Superior temporal gyrus (tissue), 1 donor: ENCODE data around the gene CSTB.
"Not testable (repeated sequence)": the region's sequence is repeated elsewhere in the genome, so short reads cannot be mapped to it uniquely, and the experiment has no call there.

Source experiments
- DNase-seq: peaks from one replicate; pipeline ENCODE4 v3.0.0-alpha.2; 2016; ENCODE audit errors: extremely low spot score

The CSTB gene, protein sequence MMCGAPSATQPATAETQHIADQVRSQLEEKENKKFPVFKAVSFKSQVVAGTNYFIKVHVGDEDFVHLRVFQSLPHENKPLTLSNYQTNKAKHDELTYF

DNA sequence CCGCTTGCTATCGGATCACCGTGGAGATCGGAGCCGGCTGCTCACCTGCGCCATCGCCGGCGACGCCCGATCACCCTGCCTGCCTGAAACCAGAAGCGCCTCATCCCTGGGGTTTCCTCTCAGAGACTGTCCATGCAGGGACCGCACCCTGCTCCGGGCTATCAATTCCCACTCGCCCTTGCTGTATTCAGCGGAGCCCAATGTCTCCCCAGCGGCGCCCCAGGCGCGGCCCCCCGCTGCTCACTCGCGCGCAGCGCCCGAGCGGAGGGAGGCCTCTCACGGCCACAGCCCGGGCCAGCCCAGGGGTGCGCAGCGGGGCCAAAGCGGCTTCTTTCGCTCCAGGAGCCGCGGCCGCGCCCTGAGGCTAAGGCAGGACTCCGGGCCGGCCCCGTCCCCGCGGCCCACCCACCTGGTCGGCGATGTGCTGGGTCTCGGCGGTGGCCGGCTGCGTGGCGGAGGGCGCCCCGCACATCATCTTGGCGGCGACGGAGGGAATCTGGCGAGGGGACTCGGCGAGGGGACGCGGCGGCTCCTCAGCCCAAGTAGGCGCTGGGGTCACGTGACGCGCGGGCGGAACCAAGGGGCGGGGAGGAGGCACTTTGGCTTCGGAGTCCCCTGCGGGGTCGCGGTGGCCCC is at the start of gene CSTB:
TSS of gene CSTB (minus strand) at position 514 of the 636 bp plus-strand sequence. CDS start at position 475, 39 bp downstream.
- peak; percentile 79 for DNase-seq

DNA sequence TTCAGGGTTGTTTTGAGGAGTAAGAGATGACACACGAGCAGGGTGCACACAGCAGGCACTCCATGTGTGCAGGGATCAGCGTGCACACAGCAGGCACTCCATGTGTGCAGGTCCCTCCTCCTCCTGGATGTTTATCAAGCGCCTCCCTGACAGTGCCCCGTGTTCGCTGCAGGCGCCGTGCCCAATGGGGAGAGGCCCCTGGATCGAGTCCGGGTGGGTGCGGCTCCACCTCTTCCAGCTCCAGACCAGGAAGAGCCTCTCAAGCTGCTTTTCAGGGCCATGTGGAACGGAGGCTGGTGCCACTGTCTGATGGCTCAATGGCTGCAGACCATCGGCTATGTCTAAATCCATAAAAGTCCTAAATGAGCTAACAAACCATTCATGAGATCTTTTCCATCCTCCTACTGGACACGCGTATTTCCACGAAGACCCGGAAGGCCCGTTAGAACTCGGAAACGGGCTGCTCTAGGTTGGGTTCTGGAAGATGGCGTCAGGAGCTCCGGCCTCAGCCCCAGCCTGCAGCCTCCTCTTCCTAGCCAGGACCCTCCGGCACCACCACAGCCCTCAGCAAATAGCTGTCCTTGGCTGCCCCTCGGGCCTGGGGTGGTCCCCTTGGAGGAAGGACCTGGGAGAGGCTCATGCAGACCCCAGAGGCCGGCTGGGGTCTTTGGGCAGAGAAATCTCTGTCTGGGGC is 49.3 kb upstream of the CSTB start:
- no peak for DNase-seq

DNA sequence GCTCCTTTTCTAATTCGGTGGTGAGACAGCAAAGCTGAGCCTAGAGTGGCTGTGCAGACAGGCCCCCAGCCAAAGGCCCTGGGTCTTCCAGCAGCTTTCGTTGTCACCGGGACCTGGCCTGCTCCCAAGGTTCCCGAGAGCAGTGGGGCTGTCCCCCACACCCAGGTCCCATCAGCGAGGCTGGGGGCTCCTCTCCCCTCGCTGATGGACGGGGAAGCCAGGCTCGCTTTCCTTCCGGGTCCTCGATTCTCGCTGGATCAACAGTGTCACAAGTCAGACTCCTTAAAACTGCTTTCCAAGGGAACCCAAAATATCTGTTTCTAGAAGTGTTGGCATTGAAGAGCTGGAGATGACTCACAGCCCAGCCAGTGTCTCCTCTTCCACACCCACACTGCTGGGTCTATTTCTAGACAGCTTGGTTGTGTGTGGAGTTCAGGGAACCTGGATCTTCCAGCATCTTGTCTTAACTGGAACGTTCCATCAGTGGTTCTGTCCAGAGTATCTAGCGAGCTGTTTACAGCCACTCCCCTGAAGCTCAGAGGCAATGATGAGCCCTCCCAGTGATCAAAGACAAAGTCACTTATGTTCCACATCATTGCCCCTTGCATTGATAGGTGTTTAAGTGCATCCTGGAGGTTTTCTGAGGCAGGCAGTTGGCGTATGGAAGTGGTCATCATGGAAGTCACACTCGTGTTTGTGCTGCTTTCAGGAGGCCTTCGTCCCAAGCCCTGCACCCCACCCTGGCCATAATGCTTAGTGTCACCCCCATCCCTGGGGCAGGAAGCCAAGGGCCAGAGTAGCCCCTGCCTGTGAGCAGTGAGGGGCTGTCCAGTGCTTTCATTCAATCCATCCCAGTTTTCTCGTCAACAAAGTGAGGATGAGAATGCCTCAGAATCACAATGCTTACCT is 48.5 kb upstream of the CSTB start:
- DNase-seq = peak; percentile 71

DNA sequence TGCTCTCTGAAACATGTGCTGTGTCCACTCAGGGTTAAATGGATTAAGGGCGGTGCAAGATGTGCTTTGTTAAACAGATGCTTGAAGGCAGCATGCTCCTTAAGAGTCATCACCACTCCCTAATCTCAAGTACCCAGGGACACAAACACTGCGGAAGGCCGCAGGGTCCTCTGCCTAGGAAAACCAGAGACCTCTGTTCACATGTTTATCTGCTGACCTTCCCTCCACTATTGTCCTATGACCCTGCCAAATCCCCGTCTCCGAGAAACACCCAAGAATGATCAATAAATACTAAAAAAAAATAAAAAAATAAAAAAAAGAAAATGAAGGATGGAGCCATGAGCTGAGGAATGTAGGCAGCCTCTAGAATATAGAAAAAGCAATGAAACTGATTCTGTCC is 46.6 kb upstream of the CSTB start:
- DNase-seq = not testable (repeated sequence)

DNA sequence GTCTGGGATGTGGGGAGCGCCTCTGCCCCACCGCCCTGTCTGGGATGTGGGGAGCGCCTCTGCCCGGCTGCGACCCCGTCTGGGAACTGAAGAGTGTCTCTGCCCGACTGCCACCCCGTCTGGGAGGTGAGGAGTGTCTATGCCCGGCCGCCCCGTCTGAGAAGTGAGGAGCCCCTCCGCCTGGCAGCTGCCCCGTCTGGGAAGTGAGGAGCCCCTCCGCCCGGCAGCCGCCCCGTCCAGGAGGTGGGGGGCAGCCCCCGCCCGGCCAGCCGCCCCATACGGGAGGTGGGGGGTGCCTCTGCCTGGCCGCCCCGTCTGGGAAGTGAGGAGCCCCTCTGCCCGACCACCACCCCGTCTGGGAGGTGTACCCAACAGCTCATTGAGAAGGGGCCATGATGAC is 46.1 kb upstream of the CSTB start:
- DNase-seq = not testable (repeated sequence)

DNA sequence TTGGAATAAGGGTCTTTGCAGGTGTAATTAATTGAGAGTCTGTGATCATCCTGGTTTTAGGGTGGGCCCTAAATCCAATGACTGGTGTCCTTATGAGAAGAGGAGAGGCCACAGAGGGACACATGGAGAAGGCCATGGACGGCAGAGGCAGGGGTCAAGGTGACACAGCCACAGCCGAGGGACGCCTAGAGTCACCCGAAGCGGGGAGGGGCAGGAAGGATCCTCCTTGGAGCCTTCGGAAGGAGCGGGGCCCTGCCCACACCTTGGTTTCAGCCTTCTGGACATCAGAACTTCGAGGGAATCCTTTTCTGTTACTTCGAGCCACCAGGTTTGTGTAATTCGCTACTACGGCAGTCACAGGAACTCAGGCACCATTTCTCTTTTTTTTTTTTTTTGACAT is 44.4 kb upstream of the CSTB start:
- DNase-seq = no peak

DNA sequence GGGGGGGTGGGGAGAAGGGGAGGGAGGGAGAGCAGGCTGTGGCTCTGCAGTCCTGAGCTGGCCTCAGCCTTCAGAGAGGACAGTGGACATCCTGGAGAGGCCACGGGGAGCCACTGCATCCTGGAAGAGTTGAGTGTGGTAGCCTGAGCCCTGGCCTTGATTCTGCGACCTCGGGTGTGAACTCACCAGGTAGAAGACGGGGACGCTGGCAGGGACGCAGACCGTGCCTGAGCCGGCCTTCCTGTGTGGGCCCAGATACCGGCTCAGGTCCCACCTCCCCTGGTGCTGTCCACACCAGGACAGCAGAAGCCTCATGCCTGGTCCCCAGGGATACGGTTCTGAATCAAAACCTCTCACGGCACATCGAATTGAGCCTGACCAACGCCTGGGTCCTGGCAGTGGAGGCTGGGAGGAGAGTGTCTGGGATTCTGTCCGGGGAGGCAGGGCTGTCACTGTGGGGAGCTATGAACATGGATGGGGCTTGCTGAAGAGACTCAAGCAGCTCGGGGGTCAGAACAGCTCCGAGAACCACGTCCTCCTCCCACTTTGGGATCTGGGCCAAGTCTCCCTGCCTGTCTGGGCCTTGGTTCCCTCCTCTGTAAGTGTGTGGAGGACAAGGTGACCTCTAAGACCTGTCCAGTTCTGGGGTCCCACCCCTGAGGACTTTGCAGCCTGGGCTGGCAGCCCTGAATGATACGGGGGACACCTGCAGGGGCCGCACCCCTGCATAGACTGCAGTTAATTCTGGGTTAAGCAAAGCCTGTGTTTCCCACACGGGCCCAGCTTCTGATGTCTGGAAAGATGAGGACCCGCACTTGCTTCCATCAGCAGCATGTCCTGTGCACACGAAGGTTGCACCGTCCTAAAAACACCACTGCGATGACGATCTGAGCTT is 43.6 kb upstream of the CSTB start:
- DNase-seq = no peak

DNA sequence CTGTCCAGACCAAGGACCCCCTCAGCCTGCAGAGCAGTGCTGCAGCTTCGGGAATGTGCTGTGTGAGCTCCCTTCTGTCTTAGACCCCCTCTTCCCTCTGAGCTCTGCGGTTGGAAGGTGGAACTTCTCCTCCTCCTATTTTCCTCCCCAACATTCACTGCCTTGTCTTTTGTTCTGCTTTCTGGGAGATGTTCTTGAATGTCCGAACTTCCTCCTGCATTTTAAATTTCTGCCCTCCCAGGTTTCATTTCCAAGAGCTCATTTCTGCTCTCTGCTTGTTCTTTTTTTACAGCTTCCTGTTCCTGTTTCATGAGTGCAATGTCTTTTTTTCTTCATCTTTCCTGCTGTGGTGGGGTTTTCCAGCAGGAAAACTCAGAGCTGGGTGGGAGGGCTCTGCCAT is 42.6 kb upstream of the CSTB start:
- no peak for DNase-seq

DNA sequence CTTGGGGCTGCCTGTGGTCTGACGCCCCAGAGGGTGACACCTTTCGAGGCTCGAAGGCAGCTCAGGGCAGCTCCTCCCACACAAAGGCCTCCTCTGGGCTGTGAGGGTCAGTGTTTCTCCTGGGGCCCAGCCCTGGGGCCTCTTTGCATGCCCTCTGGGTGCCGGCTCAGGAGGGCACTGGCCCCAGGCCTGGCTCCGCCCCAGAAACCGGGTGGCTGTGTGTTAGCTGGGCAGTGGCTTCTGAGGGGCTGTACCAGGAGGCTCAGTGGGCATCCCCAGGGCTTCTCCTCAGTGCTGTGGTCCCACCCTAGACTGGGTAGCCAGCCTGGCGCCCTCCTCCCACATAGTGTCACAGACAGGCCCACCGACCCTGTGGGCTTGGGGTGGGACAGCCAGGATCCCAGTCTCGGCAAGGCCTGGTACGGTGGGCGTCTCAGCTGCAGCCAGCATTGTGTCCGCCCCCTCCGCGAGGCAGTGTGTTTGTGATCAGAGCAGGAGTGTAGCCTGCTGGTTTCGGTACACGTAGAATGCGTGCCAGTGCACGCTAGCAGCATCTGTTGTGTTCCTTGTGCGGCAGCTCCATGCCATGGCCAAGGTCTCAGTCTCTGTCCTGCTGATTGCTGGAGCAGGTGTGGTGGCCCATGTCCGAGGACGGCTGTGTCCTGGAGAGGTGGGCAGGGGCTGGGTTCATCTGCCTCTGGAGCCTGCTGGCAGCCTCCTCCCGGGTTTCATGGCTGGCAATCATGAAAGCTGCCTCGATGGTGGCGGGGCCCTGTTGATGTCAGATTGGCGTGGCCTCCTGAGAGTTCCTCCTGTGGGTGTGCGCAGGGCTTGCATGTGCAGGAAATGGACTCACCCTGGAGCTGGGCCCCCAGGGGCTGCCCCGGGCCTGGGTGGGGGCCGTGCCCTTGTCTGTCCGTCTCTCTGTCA is 41.3 kb upstream of the CSTB start:
- DNase-seq = no peak

DNA sequence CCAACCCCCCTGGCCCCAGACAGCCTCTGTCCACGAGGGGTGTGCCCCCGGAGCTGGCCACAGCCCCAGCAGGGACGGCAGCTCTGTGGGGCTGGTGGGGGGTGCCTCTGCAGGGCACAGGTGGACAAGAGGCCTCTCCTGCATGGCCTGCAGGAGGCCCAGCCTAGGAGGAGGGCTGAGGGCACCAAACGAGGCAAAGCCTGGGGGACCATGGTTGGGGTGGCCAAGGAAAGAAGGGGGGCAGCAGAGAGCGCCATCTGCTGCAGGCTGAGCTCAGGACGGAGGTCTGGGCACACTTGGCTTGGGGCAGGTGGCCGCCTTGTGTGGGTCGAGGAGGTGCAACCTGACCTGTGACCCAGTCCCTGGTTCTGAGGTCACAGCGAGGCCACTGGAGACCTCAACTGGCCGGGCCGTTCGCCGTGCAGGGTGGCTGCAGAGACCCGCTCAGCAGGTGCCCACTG is 40.5 kb upstream of the CSTB start:
- DNase-seq = no peak

DNA sequence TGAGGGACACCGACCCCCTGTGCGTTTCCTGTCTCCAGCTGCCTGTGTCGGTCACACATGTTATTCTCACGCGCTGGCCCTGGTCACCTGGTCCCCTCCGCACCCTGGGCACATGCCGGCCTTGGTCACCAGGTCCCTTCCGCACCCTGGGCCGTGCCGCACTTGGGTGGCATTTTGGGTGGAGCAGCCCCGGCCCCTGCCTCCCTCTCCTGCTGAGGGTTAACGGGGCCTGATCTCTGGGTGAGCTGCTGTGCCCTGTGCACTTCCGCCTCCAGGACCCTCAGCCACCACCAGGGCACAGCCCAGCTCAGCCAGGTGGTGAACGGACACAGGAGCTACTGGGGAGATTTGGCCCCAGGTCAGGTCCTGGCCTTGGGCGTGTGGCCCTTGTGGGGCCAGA is 39.9 kb upstream of the CSTB start:
- DNase-seq = no peak

DNA sequence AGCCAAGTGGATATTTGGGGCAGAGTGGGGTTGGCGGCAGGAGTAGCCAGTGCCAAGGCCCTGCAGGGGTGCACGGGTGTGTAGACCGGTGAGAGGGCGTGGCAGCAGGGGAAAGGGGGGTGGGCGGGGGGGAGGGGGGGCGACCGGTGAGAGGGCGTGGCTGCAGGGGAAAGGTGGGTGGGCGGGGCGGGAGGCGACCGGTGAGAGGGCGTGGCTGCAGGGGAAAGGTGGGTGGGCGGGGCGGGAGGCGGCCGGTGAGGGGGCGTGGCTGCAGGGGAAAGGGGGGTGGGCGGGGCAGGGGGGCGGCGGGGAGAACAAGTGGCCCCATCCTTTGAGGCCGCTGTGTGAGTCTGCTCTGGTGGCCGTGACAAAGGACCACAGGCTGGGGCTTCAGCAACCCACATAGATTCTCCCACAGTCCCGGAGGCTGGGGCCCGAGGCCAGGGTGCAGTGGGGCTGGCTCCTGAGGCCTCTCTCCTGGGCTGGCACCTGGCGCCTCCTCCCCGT is 39.1 kb upstream of the CSTB start:
- DNase-seq = no peak

DNA sequence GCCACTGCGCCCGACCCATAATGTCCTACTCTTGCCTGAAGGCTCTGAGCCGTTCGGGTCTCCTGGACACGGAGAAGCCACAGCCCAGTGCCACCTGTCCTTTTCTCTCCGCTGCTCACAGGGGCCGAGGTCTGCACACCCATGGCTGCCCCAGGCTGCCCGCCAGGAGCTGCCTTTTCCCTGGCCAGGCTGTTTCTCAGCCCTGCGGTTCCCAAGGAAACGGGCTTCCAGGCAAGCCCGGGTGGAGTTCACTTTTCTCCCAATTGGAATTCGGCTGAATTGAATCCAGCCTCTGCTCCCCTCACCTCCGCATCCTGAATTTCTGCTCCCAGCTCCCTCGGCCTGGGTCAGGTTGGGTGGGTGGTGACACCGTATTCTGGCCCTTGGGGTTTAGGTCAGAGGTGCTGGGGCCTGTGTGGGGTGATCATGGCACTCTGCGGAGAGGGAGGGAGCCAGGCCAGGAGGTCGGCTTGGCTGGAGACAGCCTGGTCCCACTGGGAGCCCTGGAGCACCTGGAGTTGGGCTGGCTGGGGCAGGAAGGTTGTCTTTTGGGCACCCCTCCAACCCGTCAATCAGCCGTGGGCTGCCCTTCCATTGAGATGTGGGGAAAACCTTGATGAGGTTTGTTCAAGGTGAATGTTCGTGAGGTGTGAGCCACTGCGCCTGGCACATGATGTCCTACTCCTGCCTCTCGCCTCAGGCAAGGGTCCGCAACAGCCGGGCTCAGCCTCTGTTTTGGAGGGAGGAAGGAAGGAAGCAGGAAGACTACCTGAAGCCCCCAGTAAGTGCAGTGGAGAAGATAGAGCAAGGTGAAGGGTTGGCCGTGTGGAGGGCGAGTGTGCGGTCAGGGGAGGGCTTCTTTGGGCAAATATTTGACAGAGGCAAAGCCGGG is 38.4 kb upstream of the CSTB start:
- no peak for DNase-seq

DNA sequence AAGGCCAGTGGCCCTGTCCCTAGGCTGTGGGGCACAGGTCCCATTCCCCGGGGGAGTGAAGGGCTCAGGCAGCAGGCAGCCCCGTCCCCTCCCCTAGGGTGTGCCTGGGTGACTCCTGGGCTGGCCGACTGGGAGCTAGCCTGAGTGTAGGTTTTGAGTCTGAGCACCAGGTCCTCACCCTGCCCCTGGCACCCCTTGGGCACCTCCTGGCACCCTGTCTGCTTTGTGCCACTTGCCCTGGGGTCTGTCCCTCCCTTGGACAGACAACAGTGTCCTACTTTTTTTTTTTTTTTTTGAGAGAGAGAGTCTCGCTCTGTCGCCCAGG is 37.5 kb upstream of the CSTB start:
- no peak for DNase-seq

DNA sequence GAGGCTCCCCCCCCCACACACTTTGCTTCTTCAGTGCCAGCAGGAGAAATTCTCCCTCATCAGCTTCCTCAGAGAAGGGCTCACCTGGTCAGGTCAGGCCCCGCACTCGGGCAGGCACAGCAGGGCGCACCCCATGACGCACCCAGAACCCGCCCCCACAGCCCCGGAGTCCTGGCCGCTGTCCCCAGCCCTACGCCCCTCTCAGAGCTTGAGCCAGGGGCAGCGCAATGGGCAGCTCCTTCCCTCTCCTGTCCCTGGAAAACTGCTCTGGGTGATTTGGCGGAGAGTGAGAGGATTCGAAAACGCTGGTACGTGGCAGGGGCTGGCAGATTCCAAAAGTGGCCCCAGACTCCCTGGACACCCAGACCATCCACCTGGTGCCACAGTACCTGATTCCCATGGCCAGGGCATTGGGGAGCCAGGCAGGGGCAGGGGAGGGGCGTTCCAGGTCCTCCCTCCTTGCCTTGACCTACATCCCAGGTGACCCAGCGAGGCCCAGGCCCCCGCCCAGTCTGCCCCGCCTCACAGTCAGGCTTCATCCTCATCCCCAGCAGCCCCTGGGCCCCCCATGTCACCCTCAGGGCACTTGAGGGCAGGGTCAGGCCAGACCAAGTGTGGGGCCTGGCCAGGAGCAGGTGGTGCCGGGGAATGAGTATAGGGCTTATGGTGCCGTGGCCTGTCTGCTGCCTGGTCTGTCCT is 37.0 kb upstream of the CSTB start:
- DNase-seq = no peak

DNA sequence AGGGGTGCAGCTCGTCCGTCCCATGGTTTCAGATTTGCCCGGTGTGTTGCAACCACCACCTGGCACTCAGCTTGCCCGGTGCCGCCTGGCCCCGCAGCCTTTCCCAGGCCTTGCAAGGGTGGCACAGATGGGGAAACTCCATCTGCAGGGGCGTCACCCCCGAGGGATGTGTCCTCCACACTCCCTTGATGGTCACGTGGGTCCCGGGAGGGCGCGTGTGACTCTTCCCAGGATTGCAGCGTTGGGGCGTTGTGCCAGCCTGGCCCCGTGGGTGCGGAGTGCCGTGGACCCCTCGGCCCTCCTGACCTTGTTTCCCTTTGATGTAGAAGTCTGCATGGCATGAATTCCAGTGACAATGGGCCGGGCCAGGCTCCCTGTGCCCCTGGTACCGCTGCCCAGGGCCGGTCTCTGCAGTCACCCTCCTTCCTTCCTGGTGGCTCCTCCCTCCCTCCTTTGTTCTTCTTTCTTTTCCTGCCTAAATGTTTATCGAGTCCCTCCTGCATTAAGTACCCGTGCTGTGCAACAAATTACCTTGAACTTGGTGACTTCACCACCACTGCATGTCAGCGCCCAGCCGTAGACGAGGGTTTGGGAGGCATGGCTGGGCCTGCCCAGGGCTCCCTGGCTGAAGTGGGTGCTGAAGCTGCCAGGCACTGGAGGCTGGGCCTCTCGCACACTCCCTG is 36.2 kb upstream of the CSTB start:
- no peak for DNase-seq

DNA sequence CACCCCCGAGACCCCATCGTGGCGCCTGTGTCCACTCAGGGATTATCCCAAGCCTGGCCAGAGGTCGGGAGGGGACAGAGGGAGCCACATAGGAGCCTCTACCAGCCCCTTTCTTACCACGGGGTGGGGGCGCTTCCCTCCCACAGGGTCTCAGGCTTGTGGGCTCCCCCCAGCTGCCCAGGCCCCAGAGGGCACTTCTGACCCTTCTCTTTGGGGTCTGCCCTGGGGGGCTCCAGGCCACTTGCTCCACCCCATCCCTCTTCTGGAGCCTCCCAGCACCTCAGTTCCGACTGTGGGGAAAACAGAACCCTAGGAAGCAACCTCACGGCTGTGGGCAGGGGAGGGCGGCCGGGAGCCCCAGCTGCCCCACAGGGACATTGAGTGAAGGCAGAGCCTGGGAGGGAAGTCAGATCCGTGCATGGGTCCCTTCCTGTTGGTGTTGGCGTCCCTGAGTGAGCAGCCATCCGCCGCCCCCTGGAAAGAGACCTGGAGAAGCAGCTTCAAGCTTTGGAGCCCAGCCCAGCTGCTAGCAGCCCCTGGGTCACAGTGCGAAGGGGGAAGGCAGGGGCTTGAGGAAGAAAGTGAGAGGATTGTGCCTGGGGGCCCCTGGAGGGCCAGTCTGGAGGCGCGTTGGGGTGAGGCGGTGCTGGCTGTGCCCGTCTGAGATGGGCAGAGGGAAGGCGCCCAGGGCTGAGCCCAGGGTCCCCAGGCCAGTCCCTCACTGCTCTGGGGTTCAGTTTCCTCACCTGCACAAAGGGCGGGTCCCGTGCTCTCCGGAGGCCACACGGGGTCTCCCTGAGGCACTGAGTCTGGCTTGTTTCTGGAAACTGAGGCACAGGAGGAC is 35.4 kb upstream of the CSTB start:
- DNase-seq = no peak
